NCI-H2107 treated with DMSO at 0.1 percent for 48 hours (cell line): ENCODE data around the gene EPHB6.

Source experiments
- DNase-seq: peaks from one replicate; lab custom pipeline; 2025; ENCODE audit not compliant: unreplicated experiment; lab: John Stamatoyannopoulos, UW

Gene EPHB6

DNA sequence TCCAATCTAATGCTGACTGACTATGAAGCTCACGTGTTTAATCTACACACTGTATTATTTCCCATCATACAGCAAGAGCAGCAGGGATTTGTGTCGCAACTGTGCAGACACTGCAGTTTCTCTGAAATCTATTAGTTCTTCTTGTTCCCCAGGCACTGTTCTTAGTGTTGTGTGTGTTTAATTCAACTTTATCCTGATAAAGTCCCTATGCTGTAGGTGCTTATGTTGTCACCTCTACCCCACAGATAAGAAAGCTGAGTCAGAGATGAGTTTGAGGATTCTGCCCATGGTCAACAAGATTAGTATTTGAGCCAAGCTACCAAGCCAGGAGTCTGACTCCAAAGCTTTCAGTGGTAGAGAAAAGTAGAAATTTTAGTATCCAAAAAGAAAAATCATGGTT lies 22.5 kb upstream of the EPHB6 start:
- no peak for DNase-seq

DNA sequence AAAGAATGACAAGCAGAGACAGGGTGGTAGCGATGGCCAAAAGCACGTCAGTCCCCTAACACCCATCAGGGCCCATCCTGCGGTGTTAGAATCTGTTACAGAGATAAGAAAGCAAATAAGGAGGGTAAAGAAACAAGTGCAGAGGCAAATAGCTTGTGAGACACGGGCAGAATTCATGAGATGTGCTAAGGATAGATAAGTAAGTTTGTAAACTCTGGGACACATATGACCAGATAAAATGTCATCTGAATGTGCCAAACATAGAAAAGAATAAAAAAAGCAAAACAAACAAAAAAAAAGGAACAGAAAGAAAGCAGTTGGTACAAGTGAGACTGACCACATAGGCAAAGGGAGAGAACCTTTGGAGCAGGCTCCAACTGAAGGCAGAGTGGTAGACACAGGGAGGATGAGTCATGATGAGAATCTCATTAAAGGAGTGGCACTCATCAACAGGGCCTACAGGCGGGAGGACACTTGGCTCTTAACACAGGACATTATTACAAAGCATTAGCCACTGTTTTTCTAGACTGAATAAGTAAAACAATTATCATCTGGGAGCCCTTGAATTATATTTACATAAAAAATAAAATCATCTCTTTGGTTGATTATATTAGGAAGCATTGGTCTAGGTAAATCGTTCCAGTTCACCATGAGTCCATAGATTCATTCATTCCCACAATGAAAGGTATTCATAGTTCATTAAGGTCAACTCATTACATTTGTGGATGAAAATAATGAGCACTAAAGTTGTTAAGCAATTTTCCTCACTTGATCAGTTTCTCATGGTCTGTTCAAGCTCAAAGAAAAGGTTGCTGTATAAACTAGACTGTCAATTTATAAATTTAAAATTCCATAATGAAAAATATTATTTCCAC lies 21.5 kb upstream of the EPHB6 start:
- DNase-seq, result no peak

DNA sequence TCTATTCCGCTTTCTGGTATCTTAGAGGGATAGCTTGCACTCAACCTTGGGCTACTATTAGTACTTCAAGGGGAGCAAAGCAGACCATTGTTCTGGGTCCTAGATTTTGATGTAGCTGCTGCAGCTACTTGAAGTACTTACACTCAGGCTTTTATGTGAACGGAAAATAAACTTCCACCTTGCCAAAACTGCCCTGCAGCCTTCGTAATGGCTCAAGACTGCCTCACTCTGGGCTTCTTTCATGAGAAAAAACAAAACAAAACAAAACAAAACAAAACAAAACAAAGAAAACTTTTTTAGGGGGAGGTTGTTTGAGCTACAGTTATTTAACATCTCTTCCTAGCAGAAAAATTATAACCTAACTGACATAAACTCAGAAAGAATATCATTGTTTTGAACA lies 19.4 kb upstream of the EPHB6 start:
- DNase-seq, result no peak

DNA sequence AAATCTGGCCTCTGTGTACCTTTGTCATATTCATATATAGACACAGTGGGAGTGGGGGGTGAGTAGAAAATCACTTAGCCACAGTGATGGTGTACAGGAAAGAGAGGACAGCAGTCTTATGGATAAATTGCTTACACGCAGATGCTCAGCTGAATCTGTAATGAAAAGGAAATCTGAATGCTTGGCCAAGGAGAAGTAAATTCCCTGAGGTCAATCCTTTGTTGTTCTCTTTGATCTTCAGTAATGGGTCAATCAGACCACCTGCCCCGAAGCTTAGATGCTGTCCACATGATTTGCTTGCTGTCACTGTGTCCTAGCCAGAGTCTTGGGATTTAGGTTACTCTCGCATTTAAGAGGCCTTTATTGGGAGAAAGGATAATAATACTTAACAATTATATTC lies 18.4 kb upstream of the EPHB6 start:
- DNase-seq, result no peak

DNA sequence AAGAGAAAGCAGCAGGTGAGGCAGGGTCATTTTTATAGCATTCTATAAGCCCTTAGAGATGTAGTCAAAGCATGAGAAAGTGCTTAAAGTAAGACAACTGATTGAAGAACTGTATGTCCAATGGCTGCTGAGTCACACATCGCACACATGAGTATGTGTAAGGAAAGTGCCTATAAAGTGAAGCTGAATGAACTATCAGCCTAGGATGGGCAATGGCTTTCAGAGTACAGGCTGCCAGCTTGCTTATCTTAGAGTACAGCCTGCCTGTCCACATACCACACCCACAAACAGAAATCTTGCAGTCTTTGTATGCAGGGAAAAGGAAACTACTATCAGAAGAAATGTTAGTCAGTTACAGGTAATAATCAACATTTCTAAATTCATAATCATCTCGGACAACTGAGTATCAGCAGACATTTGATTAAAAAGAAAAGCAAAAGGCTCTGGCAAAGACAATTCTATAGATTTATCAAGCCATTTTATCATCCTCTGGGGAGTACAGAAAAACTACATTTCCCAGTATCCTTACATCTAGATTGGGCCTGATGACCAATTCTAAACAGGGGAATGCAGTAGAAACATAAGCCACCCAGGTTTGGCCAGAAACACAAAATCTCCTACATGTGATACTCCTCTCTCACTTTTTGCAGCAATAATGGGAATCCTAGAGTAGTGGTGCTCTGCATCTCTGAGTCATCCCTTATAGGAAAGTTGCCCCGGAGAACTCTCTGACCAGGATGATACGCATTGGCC lies 16.2 kb upstream of the EPHB6 start:
- DNase-seq, result no peak

DNA sequence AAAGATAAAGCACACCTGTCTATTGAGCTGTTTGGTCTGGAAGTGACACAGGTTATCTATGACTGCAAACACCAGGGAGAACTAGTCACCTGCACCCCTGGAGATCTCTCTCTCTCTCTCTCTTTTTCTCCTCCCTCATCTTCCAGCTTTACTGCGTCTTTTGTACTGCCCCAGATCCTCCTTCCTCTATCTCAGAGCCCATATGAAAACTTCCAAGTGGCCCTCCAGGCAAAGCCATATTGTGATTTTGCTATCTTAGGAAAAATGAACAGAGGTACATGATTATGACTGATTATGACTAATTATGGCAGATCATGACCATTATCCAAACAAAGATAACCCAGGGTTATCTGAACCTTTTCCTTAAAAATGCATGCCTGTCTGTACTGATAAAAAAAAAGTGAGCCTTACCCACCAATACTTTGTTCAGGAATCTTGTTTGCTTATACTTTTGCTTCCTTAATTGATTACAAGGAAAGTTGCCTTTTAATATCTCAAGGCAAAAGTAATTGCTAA lies 12.6 kb upstream of the EPHB6 start:
- no peak for DNase-seq

DNA sequence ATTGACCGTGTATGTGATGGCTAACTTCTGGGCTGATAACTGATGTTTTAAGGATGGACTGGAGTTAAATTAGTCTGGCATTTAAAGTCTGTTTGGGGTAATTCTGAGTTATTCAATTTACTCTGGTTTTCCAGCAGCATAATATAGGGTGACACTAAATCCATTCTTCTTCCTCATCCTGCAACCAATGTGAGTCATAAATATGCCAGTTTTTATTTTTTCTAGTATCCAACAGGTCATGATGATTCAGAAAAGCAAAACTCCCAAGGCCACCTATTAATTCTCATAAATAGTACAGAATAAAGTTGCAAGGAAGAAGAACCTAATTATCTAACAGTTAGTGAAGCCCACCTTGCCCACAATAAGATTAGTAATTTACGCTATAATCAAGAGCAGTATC lies 7.5 kb upstream of the EPHB6 start:
- DNase-seq, result no peak

DNA sequence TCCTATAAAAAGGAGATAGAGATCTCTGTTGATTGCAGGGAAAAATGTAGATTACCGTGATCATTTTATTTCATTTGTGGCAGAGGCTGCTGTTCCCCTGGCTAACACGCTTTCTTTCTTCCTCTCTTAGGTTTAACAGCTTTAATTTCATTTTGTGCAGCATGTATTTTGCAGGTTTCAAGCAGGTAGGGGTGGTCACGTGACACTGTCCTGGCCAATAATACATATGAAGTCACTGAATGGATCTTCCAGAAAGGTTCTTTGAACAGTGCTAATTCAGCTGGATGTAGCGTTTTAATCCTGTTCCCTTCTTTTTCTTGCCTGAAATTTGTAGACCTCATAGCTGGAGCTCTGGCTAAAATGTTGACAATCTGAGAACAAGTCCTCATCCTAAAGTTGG lies 3.6 kb upstream of the EPHB6 start:
- no peak for DNase-seq

DNA sequence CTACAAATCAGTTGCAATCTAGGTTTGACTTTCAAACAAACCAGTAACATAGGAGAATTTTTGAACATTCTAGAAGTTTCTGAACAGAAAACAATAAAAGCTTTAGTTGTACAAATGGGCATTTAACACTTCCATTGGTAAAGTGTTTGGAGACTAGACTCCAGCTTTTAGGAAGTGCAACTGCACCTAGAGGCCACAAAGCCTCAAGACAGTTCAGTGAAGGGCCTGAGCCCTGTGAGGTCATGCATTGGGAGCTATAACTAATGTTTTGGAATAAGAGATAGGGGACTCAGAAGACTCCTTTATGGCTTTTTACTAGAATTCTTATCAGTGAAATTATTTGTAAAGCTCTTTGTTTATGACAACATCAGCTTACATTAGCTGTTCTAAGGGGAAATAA lies 3.0 kb upstream of the EPHB6 start:
- no peak for DNase-seq

DNA sequence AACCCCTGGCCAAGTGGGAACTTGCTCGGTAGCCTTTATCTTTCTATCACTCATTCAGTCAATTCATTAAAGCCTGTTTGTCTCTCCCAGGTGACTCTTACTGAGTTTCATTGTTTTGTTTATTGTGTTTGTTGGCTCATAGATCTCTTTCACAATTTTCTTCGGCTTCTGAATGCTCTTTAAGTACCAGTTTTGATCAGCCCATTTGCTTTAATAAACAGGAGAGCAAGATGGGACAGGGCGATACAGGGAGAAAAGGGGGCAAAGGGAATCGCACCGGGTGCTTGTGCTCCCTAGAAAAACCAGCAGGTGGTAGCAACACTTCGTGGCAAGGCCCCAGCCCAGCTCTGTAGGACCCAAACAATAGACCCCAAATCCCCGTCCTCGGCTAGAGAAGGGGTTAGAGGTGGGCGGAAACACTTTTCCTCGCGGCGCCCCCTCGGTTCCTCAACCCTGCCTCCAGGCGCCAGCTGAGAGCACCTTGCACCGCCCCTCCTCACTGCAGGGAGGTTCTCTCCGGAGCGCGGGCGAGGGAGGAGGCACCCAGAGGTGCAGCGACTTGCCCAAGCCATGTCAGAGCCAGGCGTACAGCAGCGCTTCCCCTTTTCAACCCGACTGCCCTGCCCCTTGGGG lies 1.0 kb upstream of the EPHB6 start:
- DNase-seq, result no peak

DNA sequence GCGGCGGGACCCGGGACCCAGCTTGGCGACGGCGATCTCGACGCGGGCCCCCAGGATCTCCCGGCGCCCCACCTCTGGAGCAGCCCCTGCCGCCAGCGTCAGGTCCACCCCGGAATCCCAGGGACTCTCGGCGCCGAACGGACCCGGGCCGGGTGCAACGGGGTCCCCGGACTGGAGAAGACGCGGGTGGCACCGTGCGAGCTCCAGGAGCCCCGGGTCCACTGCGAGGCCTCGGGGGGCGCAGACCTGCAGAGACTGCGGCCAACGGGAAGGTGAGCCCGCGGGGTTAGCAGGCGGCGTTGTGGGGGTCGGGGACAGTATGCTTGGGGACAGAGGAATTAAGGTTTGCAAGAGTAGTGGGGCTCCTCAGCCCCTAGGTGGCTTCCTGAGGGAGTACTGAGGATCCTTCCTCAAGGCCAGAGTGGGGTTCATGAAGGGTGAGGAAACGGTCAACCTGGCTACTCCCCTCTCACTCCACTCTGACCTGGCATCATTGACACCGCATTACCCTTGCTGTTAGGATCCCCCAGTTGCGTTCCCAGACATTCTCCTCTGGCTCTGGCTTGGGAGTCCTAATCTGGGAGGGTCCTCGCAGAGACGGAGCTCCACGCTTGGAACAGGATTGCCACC lies 353 bp downstream of the EPHB6 start:
- no peak for DNase-seq

DNA sequence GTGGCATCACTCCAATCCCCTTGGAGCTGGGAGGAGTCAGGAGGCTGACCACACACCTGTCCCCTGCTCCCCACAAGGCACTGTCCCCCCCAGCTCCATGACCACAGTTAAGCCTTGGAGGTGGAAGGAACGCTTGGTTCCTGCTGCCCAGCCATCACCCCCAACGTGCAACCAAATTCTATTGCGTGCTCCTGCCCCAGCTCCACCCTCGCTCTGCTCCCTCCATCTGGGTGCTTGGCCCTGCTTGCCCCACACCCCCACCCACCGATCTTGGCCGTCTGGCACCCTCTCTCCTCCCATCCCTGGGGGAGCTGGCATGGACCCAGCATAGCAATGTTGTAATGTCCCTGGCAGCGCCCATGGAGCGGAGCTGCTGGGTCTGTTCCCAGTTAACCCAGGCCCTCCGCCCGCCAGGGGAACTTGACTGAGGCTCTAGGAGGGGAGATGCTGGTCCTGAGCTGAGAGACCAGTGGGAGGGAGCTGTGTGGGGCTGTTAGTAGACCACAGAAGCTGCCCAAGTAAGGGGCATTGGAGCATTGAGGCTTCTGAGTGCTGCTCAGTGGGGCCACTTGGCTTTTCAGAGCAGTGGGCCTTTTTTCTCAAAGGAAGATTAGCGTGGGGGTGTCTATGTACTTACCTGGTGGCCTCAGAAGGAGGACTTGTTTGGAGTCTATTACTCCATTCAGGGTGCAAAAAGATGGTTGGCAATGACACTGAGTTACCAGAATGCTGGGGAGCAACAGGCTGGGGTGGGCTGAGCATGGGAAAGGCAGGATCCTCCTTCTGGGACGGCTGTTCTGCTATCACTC lies 1.1 kb downstream of the EPHB6 start:
- DNase-seq, result no peak

DNA sequence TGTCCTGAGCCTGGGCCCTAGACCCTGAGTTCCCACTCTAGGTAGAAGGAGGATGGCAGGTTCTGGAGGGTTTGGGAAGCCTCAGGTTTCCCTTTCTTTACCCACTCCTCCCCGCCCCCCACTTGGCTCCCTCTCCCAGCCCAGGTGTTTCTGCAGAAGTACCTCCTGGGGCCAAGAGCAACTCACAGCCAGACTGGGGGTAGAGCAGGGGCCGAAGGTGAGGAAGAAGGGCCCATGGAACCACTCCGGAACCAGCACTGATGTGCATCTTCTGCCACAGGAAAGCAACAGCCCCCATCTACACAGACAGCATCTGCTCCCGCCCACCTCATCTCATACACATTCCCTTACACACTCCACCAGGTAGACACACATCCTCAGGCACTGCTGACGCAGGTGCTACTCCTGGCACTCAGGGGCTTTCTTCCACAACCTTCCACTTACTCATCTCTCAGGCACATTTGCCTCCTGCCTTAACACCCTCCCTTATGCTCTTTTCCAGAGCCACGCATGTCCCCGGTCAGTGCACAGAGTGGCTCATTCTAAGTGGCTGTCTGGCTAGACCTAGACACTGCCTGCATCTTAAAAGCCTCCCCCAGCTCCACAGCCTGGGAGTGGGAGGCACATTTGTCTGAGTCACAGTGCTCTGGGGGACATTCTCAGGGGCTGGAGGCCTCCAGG lies 1.8 kb downstream of the EPHB6 start:
- DNase-seq, result no peak

DNA sequence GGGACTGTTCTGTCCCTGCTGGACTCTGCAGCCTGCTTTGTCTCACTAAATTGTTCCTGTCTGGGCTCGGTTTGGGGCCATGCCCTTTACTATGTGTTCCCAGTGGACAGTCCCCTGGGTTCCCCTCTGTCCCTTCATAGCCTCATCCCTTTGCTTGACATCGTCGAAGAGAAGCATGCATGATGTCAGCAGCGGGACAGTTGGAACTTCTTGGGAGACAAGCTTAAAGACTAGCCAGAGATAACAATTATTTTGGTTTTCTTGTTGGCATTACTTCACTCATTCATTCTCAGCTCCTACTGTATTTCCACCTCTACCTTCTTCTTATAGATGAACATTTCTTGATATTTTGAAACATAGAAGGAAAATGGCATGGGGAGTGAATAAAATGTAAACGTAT lies 2.7 kb downstream of the EPHB6 start:
- no peak for DNase-seq

DNA sequence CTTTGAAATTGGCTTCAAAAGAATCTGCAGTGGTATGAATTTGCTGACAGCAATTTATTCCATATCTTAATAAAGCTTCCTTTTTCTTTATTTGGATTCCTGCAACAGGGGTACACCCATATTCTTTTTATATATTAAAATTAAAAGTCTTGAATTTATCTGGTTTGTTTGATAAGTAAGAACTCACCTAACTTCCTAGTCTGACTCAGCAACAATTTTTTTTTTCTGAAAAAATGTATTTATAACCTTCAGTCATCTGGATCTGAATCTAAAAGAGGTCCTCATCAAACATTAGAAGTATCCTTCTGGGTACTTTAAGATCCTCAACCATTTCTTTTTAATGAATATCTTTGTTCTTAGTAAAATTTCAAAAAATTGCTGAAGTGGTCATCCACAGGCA lies 4.5 kb downstream of the EPHB6 start:
- no peak for DNase-seq

DNA sequence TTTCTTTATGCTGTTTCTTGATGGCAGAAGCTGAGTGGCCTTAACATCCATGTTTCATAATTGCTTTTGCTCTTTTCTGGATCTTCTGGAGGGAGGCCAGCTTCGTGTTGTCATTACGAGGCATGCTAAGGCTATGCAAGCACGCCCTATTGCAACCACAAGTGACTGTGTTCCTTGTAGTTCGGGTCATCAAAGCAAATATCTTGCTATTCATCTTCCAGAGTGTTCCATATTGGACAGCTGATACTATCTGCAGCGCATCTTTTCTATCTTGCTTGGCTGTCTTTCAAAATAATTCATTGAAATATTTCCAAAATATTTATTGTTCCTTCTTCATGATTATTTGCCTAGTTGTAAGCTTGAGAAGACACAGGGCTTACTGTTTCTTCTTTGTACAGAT lies 5.0 kb downstream of the EPHB6 start:
- DNase-seq, result no peak

DNA sequence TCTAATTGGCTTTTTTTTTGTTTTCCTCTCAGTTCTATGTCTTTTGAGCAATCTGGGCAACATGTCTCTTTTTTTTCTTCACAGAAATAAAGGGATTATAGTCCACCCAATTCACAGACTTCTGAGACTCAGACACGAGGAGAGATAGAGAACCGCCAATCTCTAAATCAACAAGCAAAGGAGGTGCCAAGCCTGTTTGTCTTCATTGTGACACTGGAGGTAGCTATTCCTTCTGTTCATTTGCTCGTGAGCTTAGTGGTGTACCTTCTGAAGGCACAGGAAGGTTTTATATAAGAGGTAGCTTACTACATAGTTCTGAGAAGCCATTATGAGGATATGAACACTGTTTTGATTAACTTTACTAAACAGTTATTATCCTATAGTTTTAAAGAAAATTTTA lies 6.1 kb downstream of the EPHB6 start:
- DNase-seq, result no peak

DNA sequence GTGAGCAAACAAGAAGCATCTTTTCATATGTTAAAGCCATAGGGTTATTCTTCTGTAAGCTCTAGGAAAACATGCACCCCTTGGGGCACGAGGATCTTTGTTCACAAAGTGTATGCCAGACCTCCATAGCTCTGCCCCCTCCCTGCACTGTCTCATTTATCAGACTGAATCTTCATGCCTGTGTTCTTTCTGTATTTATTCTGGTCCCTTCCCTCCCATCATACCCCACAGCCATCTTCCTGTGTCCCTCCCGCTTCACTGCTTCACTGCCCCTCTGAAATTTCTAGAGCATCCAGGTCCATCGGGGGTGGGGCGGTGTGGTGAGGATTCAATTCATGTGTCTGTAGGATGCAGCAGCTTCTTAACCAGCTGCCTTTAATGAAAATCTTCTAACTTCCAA lies 7.5 kb downstream of the EPHB6 start:
- no peak for DNase-seq

DNA sequence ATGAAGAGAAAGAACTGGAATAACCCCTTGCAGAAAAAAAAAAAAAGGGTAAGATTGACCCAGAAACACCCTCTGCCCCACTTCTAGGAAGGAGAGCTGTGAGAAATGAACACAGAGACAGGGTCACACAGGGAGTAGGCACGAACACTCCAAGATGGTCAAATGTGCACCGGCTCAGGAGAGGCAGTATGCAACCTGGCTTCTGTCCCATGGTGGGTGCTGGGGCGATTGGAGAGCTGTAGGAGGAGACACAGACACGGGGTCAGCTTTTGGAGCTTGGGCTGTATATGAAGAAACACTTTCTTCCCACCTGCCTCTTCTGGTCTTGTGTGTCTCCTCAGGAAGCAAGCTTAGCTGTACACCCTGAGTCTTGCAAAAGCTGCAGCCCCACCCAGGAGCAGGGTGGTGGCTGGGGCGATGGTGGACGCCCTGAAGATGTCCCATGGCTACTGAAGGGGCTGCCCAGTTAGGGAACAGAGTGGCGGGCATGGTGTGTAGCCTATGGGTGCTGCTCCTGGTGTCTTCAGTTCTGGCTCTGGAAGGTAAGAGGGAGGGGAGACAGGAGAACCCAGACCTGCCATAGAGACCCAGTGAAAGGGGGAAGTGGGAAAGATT lies 8.0 kb downstream of the EPHB6 start:
- DNase-seq, result no peak
